ENCODE measurements around the gene ARPC1A. TPM values are rescaled to one million over a fixed set of nuclear protein-coding genes. Genes with fewer than 3 reads are reported as not detected.
"Not testable (repeated sequence)": the region's sequence is repeated elsewhere in the genome, so short reads cannot be mapped to it uniquely, and the experiment has no call there.

ARPC1A gene
- total RNA-seq, 1 donor from 2014 or later = 140 TPM

DNA sequence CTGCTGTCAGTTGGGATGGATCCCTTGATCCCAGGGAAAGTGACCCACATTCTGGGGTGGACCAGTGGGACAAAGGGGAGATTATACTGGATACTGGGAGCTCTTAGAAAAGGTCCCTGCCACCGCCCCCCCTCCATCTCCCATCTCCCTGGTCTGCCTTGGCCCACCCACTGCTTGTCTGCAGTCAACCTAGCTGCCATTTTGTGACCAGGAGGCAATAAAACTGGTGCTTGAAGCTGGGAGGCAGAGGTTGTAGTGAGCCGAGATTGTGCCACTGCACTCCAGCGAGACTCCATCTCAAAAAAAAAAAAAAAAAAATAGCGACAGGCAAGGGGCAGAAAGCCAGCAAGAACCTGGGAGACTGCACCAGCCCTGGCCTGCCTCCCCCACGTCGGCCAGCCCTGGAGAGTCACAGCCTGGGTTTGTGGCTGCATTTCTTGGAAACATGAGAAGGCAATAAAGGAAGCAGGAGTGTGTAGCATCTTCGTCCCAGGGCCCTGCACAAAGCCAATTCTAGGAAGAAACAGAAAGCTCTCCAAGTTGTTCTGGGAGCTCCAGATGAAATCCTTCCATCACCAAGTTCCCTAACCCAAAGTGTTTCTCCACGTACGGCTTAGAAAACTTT is 44.2 kb downstream of the ARPC1A start:
- no peak for DNase-seq (ENCODE audit: low spot score)

DNA sequence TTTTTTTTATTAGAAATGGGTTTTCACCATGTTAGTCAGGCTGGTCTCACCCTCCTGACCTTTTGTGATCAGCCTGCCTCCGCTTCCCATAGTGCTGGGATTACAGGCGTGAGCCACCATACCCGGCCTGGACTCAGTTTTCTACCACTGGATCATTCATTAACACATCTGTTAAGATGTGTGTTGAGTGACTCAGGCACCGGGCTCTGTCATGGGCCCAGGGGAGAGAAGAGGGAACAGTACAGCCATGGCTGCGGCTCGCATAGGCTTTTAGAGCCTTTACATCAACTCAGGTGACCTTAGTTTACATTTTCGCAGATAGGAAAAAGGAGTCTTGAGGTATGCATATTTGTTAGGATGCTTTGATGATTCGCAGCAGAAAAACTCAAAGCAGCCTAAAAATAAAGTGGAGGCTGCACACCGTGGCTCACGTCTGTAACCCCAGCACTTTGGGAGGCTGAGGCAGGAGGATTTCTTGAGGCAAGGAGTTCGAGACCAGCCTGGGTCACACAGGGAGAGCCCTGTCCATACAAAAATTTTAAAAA is 45.8 kb downstream of the ARPC1A start:
- no peak for DNase-seq (ENCODE audit: low spot score)

GRCh38 chr7:99372275-99373090 is 46.8 kb downstream of the ARPC1A start:
- no peak for DNase-seq (ENCODE audit: low spot score)

DNA sequence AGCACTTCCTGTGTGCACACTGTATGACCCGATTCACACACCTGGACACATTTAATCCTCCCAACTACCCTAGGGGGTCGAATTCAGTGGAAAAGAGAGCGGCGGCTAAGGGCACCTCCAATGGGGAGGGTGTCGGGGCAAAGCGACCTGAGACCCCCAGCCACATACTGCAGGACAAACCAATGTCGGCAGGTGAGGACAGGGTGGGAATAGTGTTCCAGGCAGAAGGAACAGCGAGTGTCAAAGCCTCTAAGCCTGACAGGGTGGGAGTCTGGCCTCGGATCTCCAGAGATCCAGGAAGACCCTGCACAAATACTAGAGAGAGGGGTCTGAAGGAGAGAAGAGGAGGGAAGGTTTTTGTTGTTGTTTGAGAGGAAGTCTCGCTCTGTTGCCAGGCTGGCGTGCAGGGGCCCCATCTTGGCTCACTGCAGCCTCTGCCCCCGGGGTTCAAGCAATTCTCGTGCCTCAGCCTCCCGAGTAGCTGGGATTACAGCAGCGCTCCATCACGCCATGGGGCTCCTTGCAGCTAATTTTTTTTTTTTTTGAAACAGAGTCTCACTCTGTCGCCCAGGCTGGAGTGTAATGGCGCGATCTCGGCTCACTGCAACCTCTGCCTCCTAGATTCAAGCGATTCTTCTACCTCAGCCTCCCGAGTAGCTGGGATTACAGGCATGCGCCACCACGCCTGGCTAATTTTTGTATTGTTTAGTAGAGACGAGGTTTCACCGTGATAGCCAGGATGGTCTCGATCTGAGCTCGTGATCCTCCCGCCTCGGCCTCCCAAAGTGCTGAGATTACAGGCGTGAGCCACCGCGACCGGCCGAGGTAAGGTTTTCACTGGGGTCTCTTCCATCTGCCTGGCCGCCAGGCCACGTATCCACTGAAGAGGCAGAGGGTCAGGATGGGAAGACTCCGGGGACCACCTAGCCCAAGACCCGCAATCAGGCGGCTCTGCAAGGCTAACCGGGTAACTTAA is 47.7 kb downstream of the ARPC1A start:
- no peak for DNase-seq (ENCODE audit: low spot score)

- DNase-seq (ENCODE audit: low spot score) = peak; percentile 69
These were observed 48.7 kb downstream of the ARPC1A start, which contains the start of gene ARPC1B for GRCh38 chr7:99374111-99375064. TSS of gene ARPC1B (plus strand) at chr7:99374730. CDS start at chr7:99385715, 10,985 bp downstream.

DNA sequence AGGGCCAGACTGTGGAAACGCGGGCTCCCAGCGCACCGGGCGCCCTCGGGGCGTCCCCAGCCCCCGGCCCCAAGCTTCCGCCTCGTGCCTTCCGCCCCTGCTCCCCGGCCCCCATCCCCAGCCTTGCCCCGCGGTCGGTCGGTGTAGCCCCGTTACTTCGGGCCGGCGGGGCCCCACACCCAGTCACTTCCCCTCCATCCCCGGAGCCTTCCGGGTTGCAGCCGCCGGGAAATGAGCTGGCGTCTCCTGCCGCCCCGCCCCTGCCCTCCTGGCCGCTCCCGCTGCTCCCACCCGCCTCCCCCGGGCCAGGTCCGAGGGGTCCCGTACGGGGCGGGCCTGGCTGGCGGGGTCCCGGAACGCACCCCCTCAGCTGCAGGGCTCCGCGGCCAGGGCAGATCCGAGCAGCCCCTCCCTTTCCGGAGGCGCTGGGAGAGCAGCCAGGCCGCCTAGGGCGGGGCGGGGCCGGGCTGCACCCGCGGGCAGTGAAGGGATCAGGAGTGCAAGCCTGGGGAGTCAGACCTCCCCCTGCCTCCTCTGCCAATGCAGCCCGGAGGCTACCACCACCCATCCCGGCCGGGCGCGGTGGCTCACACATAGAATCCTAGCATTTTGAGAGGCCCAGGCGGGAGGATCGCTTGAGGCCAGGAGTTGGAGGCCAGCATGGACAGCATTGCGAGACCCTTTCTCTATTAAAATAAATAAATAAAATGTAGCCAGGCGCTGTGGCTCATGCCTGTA is 49.5 kb downstream of the ARPC1A start:
- DNase-seq (ENCODE audit: low spot score) = peak; percentile 65

DNA sequence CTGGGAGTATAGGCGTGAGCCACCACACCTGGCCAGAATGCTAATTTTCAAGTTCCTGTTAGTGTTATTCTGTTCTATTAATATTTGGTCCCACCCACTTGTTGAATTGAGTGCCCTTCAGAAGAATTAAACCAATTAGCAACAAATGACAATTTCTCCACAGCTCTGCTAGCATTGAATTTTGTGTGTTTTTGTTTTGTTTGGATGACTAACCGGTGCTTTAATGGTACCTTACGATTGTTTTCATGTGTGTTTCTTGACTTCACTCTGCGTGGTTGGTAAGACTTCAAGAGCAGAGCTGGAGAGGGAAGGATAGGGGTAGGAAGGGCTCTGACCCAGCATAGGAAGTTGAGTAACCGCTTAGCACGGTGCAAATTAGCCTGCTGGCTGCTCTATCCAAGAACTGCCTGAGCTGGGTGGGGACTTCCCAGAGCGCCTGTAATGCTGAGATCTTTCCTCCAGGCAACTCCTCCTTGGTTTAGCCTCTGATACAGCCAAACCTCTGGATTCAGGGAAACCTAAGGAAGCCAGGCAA is 53.4 kb downstream of the ARPC1A start:
- DNase-seq (ENCODE audit: low spot score) = peak; percentile 55

DNA sequence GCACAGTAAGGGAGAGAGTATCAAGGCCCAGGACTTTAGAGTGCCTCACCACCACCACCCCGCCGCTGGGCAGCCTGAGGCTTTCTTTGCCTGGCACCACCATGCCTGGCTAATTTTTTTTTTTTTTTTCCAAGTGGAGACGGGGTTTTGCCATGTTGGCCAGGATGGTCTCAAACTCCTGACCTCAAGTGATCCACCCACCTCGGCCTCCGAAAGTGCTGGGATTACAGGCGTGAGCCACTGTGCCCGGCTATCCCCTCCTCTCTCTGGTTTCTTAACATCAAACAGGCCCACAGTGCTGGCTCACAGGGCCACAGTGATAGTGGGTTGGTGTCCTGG is 54.0 kb downstream of the ARPC1A start:
- not testable (repeated sequence) for DNase-seq (ENCODE audit: low spot score)

DNA sequence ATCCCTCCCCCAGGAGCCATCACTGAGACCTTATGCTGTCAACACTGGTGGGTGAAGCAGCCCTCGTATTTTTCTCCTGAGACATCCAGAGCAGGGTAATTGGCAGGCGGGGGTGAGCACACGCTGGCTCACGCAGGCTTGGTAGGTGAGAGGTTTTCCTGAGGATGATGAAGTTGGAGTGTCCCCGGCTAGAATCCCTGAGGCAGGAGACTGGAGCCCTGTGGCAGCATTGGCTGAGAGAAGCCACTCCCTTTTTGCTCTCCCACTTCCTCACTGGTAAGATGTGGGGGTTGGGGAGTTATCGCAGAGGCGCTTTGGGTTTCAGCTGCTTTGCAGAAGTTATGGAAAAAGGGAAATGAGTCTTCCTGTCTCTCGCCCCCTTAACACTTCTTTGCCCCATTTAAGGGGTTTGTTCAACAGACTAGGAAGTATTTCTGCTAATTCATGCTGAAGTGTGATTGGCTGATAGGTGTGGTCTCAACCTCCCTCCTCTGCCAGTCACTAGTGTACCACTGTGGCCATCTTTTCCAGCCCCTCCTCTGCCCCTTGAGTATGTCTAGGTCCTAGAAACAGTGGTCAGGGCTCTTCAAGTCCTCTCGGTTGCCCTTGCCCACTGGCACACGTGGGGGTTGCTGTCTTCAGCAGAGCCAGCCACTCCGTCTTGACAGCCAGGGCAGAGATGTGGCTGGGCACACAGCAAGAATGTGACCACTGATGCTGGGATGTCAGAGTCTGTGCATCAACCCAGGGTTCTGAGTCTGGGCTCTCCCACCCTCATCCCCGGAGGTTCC is 54.5 kb downstream of the ARPC1A start:
- peak; percentile 46 for DNase-seq (ENCODE audit: low spot score)

DNA sequence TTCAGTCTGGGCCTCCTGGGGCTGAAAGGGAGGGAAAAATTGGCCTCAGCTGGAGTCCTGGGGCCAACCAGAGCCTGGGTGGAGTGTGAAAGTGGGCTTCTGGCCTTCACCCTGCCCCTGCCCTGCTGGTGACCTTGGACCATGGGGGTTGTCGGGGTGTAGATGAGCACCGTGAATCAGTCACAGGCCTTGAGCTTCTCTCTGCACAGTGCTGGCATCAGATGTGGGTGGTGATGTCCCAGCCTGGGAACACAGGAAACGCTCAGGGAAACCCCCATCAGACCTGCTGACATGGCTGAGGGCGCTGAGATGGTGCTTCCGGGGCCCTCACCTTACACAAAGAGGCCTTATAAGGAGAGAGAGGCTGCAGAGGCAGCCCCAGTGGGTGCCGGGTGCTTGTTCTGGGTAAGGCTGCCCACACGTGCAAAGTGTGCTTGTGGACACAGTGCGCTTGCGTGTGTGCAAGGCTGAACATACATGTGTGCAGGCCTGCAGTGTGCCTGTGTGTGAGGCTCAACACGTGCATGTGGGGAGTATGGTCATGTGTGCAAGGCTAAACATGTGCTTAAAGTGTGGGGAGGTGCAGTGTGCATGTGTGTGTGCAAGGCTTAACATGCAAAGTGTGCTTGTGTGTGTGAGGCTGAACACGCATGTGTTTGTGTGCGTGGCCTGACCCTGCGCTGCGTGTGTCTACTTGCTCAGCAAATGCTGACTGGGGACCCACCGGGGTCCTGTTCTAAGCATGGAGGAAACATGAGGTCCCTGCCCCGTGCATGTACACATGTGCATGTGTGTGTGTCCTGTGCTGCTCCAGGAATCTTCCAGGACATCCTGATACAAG is 55.3 kb downstream of the ARPC1A start:
- DNase-seq (ENCODE audit: low spot score) = no peak

- no peak for DNase-seq (ENCODE audit: low spot score)
These were observed 56.0 kb downstream of the ARPC1A start for GRCh38 chr7:99381664-99382075.

DNA sequence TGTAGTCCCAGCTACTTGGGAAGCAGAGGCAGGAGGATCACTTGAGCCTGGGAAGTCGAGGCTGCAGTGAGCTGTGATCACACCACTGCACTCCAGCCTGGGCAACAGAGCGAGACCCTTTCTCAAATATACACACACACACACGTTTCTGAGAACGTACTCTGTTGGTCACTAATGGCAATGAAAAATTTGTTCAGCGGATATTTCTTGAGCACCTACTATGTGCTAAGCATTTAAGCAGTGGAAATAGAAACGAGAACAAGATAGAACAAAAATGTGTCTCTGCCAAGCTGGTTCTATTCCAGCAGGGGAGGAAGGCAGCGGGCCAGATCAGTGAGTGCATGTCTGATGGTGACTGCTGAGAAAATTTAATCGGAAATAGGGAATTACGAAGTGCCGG is 57.5 kb downstream of the ARPC1A start:
- no peak for DNase-seq (ENCODE audit: low spot score)

GRCh38 chr7:99383791-99384370 is 58.2 kb downstream of the ARPC1A start:
- DNase-seq (ENCODE audit: low spot score) = no peak

- DNase-seq (ENCODE audit: low spot score) = no peak
These were observed 58.8 kb downstream of the ARPC1A start for GRCh38 chr7:99384523-99384922.

GRCh38 chr7:99385564-99385963 is 59.9 kb downstream of the ARPC1A start:
- no peak for DNase-seq (ENCODE audit: low spot score)

DNA sequence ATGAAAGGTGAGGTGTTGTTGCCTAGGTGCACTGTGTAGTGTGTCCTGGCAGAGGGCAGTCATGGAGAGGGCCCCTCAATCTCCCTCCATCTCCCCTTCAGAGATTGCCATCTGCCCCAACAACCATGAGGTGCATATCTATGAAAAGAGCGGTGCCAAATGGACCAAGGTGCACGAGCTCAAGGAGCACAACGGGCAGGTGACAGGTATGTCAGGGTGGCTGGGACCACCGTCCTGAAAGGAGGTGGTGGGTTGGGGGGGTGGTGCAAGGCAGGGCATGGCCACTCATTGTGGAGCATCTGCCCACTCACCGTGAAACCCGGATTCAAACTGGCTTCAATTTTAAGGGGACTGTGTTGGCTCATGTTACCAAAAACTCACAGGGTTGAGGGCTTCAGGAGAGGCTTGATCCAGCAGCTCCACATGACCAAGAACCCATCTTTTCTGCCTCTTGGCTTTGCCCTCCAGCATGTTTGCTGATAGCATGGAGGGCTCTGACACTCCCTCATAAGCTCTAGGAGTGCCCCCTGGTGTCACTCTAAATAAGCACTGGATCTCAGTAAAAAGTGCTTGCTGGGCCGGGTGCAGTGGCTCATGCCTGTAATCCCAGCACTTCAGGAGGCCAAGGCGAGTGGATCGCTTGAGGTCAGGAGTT is 61.0 kb downstream of the ARPC1A start:
- no peak for DNase-seq (ENCODE audit: low spot score)

DNA sequence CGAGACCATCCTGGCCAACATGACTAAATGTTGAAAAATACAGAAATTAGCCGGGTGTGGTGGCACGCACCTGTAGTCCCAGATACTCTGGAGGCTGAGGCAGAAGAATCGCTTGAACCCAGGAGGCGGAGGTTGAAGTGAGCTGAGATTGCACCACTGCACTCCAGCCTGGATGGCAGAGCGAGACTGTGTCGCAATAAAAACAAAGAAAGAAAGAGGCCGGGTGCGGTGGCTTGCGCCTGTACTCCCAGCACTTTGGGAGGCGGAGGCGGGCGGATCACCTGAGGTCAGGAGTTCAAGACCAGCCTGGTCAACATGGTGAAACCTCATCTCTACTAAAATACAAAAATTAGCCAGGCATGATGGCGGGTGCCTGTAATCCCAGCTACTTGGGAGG is 61.5 kb downstream of the ARPC1A start:
- DNase-seq (ENCODE audit: low spot score) = not testable (repeated sequence)
